Activated naive CD8-positive, alpha-beta T cell treated with anti-CD3 and anti-CD28 coated beads, Interleukin-2, amount 50 U/mL, for 24 hours (primary cell): ENCODE results near the gene C2CD5.
A peak's percentile ranks its signal among the peaks of the same experiment; 100 is the strongest.
"Not testable (repeated sequence)": the region's sequence is repeated elsewhere in the genome, so short reads cannot be mapped to it uniquely, and the experiment has no call there.

Source experiments
- ATAC-seq: fragments of 150-1000 bp; cut with Tn5 transposase; one replicate; pipeline ENCODE4 v1.10.0; 2021
- DNase-seq: peaks from one replicate; pipeline ENCODE4 v3.0.0; 2021
- H3K27ac Mint-ChIP-seq: one replicate; pipeline ENCODE4 v1.8.0; 2021; ENCODE audit warnings: mild to moderate bottlenecking, mixed read lengths
- H3K27me3 Mint-ChIP-seq: one replicate; pipeline ENCODE4 v1.8.0; 2021; ENCODE audit warnings: mixed read lengths
- H3K36me3 Mint-ChIP-seq: one replicate; pipeline ENCODE4 v1.8.0; 2021; ENCODE audit warnings: low read depth, mixed read lengths
- H3K4me1 Mint-ChIP-seq: one replicate; pipeline ENCODE4 v1.8.0; 2021; ENCODE audit warnings: mixed read lengths
- H3K4me3 Mint-ChIP-seq: one replicate; pipeline ENCODE4 v1.8.0; 2021; ENCODE audit warnings: mild to moderate bottlenecking, moderate library complexity, mixed read lengths
- H3K9me3 Mint-ChIP-seq: one replicate; pipeline ENCODE4 v1.8.0; 2021; ENCODE audit warnings: mixed read lengths

Gene C2CD5, protein sequence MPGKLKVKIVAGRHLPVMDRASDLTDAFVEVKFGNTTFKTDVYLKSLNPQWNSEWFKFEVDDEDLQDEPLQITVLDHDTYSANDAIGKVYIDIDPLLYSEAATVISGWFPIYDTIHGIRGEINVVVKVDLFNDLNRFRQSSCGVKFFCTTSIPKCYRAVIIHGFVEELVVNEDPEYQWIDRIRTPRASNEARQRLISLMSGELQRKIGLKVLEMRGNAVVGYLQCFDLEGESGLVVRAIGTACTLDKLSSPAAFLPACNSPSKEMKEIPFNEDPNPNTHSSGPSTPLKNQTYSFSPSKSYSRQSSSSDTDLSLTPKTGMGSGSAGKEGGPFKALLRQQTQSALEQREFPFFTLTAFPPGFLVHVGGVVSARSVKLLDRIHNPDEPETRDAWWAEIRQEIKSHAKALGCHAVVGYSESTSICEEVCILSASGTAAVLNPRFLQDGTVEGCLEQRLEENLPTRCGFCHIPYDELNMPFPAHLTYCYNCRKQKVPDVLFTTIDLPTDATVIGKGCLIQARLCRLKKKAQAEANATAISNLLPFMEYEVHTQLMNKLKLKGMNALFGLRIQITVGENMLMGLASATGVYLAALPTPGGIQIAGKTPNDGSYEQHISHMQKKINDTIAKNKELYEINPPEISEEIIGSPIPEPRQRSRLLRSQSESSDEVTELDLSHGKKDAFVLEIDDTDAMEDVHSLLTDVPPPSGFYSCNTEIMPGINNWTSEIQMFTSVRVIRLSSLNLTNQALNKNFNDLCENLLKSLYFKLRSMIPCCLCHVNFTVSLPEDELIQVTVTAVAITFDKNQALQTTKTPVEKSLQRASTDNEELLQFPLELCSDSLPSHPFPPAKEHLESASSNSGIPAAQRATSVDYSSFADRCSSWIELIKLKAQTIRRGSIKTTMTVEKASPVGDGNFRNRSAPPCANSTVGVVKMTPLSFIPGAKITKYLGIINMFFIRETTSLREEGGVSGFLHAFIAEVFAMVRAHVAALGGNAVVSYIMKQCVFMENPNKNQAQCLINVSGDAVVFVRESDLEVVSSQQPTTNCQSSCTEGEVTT

DNA sequence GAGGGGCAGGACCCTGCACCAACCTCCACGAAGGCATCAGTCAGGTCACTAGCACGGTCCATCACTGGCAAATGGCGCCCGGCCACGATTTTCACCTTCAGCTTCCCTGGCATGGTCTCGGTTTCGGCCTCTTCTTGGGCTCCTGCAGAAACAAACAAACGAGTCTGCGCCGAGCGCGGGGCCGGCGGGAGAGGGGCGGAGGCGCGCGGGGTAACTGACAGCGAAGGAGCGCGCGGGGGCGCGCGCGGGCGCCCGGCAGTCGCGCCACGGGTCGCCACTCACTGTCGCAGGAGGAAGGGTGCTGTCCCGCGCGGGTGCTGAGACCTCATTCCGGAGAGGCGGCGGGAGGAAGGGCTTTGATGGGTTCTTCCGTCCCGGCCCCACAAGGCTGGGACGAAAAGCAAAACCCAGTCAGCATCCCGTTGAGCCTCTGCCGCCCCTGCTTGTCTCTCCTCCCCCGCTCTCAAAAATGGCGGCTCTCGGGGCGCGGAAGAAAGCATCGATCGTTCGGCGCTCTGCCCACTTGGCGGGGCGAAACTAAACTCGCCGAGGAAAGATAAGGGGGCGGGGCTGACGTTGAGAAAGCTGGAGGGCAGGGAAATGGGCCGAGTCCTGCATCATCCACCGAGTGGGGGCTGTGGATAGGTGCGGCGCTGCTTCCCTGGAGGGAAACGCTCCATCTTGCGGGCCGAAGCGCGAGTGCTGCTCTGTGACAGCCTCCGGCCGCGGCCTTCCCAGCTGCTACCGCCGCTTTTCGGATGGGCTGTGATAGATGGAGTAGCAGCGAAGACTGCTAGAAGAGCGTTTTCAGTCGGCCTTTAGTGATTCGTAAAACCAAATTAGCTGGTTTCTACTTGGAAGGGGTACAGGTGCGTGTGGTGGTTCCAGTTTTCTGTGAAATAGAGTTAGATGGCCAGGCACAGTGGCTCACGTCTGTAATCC is at the start of gene C2CD5:
Gene C2CD5 (minus strand): TSS at position 505 of the 942 bp plus-strand sequence. CDS start 392 bp downstream, at position 113.
- Mint-ChIP-seq H3K27me3 (peaks cover 2% of the 10 kb centered on the region), H3K9me3 (no peaks in the 10 kb centered on the region), H3K4me1 (peaks cover 39% of the 10 kb centered on the region), H3K27ac (peak within 1 kb of the TSS; percentile 91), H3K36me3 (peaks cover 14% of the 10 kb centered on the region), H3K4me3 (peak within 1 kb of the TSS; percentile 90)
- peak; percentile 89 for ATAC-seq
- peak; percentile 94 for DNase-seq

DNA sequence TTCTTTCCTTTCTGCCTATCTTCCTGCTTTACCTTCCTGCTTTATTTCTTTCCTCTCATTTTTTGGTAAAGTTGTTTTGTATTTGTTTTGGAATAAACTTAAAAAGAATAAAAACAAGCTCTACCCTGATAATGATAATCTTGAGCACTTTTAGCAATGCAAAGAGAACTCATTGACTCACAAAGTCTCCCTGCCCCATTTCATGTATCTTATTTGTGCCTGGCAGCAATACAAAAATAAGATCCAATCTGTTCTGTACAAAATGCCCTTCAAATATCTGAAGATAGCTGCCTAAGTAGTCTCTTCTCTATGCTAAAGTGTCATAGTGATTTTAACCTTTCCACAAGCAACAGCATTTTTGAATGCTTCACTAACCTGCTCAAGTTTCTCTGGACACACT is 49.5 kb upstream of the C2CD5 start:
- Mint-ChIP-seq H3K4me3 (no peak overlapping the region), H3K9me3 (no peaks in the 10 kb centered on the region), H3K27ac (no peak overlapping the region), H3K36me3 (no peaks in the 10 kb centered on the region), H3K4me1 (peaks cover 3% of the 10 kb centered on the region), H3K27me3 (no peaks in the 10 kb centered on the region)
- no peak for DNase-seq
- no peak for ATAC-seq

DNA sequence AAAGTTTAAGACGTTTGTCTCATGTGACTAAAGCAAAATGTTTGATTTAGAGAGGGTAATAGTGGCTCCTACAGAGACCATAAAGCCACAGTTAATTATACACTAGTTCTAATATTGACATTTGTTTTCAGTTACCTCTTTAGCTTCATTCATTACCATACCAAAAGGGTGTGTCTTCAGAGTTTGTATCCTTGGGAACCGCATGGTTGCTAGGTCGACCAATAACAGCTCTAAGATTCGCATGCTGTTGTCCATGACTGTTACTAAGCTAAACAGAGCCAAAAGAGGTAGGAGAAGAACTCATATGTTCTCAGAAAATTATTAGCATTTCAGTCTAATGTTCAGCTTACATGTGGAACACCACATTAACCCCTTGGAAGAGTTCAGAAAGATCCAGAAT is 44.5 kb upstream of the C2CD5 start:
- no peak overlapping the region for H3K27ac Mint-ChIP-seq
- DNase-seq (no peak), ATAC-seq (no peak)
- peaks cover 3% of the 10 kb centered on the region for H3K27me3 Mint-ChIP-seq
- H3K4me3 Mint-ChIP-seq = no peak overlapping the region
- no peaks in the 10 kb centered on the region for H3K9me3 Mint-ChIP-seq
- no peaks in the 10 kb centered on the region for H3K4me1 Mint-ChIP-seq
- H3K36me3 Mint-ChIP-seq = no peaks in the 10 kb centered on the region

DNA sequence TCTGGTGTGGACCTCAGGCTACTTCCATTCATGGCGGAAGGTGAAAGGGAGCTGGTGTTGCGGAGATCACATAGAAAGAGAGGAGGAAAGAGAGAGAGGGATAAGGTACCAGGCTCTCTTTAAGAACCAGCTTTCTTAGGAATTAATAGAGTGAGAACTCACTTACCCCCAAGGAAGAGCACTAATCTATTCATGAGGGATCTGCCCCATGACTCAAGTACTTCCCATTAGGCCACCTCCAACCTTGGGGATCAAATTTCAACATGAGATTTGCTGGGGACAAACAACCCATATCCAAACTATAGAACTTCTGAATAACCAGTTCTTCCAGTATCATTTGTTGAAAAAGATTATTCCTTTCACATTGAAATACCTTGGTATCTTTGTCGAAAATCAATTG is 34.0 kb upstream of the C2CD5 start:
- Mint-ChIP-seq H3K36me3 (no peaks in the 10 kb centered on the region), H3K4me3 (no peak overlapping the region), H3K27me3 (no peaks in the 10 kb centered on the region), H3K27ac (no peak overlapping the region), H3K4me1 (no peaks in the 10 kb centered on the region), H3K9me3 (no peaks in the 10 kb centered on the region)
- DNase-seq (no peak), ATAC-seq (no peak)

DNA sequence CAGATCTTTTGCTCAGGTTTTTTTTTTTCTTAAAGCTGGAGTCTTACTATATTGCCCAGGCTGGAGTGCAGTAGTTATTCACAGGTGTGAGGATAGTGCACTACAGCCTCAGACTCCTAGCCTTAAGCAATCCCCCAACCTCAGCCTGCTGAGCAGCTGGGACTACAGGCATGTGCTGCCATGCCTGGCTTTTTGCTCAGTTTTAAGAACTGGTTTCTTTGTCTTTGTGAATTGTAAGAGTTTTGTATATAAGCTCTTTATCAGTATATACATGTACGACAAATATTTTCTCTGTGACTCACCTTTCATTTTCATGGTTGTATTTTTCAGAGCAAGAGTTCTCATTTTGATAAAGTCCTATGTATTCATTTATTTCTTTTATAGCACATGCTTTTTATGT is 33.3 kb upstream of the C2CD5 start:
- no peaks in the 10 kb centered on the region for H3K27me3 Mint-ChIP-seq
- no peaks in the 10 kb centered on the region for H3K9me3 Mint-ChIP-seq
- DNase-seq (no peak), ATAC-seq (no peak)
- H3K27ac Mint-ChIP-seq = no peak overlapping the region
- H3K4me1 Mint-ChIP-seq = no peaks in the 10 kb centered on the region
- no peak overlapping the region for H3K4me3 Mint-ChIP-seq
- no peaks in the 10 kb centered on the region for H3K36me3 Mint-ChIP-seq

DNA sequence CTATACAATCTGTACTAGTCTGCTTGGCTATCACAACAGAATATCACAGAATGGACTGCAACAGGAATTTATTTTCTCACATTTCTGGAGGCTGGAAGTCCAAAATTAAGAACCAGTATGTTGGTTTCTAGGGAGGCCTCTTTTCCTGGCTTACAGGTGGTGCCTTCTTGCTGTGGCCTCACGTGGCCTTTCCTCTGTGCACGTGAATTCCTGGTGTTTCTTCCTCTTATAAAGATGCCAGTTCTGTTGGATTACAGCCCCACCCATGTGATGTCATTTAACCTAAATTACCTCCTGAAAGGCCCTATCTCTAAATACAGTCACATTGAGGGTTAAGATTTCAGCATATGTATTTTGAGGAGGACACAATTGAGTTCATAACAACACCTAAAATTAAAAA is 32.1 kb upstream of the C2CD5 start:
- Mint-ChIP-seq H3K27ac (no peak overlapping the region), H3K4me1 (no peaks in the 10 kb centered on the region), H3K4me3 (no peak overlapping the region), H3K27me3 (no peaks in the 10 kb centered on the region), H3K9me3 (no peaks in the 10 kb centered on the region), H3K36me3 (no peaks in the 10 kb centered on the region)
- no peak for DNase-seq
- no peak for ATAC-seq

DNA sequence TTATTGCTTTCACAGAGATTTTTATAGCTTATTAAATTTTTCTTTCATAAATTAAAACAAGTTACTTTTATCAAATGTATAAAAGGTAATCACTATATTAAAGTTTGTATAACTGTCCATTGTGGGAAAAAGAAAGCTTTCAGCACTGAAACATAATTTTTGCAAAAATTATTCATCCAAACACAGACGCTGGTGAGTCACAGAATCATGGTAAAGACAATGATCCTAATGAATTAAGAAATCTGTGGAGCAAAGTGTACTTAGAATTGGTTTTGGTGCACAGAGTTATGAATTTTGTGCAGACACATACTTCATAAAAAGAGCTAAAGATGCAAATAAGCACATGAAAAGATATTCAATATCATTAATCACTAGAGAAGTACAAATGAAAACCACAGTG is 31.7 kb upstream of the C2CD5 start:
- no peak for DNase-seq
- ATAC-seq = no peak
- Mint-ChIP-seq H3K27me3 (no peaks in the 10 kb centered on the region), H3K27ac (no peak overlapping the region), H3K36me3 (no peaks in the 10 kb centered on the region), H3K4me1 (no peaks in the 10 kb centered on the region), H3K4me3 (no peak overlapping the region), H3K9me3 (no peaks in the 10 kb centered on the region)

DNA sequence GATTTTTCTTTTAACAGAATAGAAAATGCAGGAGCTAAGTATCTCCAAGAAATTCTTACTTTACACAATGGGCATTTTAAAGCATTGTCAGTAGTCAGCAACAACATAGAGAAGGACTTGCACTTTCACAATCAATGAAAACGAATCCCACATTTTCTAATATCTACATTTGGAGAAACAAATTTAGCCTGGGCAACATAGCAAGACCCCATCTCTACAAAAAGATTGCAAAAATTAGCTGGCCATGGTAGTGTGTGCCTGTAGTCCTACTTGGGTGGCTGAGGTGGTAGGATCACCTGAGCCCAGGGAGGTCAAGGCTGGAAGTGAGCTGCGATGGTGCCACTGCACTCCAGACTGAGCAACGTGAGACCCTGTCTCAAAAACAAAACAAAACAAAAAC is 30.6 kb upstream of the C2CD5 start:
- no peaks in the 10 kb centered on the region for H3K36me3 Mint-ChIP-seq
- H3K27ac Mint-ChIP-seq = no peak overlapping the region

DNA sequence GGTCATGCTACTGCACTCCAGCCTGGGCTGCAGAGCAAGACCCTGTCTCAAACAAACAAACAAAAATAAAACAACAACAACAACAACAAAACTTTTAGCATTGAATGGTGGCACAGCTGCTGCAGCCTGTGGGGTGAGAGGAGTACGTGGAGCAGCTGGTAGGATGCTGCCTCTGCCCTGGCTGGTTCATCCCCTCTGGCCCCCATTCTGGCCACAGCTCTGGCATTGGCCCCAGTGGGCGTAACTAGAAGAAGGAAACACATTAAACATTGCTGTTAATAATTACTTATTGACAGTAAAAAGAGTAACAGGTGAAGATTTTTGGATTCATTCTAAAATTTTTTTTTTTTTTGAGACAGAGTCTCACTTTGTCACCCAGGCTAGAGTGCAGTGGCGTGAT is 28.8 kb upstream of the C2CD5 start:
- Mint-ChIP-seq H3K9me3 (no peaks in the 10 kb centered on the region), H3K27ac (no peak overlapping the region), H3K4me3 (no peak overlapping the region), H3K36me3 (no peaks in the 10 kb centered on the region), H3K4me1 (no peaks in the 10 kb centered on the region), H3K27me3 (peaks cover 3% of the 10 kb centered on the region)
- no peak for ATAC-seq
- DNase-seq = no peak

More for the DNA sequence above, 30.6 kb upstream of the C2CD5 start:
- ATAC-seq = no peak
- Mint-ChIP-seq H3K27me3 (peaks cover 1% of the 10 kb centered on the region), H3K4me1 (no peaks in the 10 kb centered on the region), H3K9me3 (no peaks in the 10 kb centered on the region), H3K4me3 (no peak overlapping the region)
- DNase-seq = no peak

DNA sequence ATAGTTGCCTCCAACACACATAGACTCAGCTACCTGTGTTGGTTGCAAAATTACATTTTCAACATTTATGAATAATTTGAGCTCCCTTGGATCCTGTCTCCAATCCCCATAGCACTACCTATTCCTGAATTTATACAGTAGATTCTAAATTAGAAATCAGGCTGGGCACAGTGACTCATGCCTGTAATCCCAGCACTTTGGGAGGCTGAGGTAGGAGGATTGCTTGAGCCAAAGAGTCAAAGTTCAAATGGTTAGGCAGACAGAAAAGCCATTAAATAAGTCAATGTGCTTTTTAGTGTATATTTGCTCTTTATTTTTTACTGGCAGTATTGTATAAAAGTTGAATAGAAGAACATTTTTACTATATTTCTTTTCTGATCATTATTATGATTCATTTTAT is 24.9 kb upstream of the C2CD5 start:
- Mint-ChIP-seq H3K27ac (no peak overlapping the region), H3K9me3 (no peaks in the 10 kb centered on the region), H3K27me3 (peaks cover 4% of the 10 kb centered on the region), H3K4me1 (no peaks in the 10 kb centered on the region), H3K4me3 (no peak overlapping the region), H3K36me3 (no peaks in the 10 kb centered on the region)
- no peak for DNase-seq
- no peak for ATAC-seq

DNA sequence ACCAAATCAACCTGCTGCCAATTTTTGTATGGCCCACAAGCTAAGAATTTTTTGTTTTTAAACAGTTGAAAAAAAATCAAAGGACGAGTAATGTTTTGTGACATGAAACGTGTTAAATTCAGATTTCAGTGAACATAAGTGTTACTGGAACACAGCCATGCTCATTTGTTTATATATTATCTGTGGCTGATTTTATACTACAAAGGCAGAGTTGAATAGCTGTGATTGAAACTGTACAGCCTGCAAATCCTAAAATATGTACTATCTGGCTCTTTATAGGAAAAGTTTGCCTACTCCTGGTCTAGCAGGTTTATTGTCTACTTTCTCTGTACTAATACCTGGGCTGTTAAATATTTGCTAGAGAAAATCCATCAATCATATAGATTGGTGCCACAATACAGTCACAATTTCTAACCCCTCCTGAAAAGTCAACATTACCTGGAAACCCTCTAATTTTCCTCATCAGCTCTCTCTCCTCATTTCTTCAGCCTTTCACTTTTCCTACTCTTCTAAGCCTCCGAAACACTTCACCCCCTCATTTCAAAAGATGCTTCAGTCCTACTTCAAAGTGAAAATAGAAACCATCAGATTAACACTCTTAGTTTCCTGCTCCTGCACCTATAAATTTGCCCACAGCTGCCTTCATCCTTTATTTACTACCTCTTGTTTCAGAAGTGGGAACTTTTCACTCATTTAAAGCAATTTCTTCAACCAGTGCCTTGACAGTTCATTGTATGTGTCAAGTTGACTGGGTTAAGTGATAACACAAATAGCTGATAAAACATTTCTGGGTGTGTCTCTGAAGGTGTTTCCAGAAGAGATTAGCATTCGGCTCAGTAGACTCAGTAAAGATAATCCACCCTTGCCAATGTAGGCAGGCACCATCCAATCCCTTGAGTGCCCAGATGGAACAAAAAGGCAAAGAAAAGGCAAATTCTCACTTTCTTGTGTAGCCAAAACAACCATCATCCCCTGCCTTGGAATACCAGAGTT is 18.0 kb upstream of the C2CD5 start:
- Mint-ChIP-seq H3K4me1 (no peaks in the 10 kb centered on the region), H3K27me3 (peaks cover 3% of the 10 kb centered on the region), H3K4me3 (no peak overlapping the region), H3K9me3 (no peaks in the 10 kb centered on the region), H3K36me3 (no peaks in the 10 kb centered on the region), H3K27ac (no peak overlapping the region)
- ATAC-seq = no peak
- no peak for DNase-seq

DNA sequence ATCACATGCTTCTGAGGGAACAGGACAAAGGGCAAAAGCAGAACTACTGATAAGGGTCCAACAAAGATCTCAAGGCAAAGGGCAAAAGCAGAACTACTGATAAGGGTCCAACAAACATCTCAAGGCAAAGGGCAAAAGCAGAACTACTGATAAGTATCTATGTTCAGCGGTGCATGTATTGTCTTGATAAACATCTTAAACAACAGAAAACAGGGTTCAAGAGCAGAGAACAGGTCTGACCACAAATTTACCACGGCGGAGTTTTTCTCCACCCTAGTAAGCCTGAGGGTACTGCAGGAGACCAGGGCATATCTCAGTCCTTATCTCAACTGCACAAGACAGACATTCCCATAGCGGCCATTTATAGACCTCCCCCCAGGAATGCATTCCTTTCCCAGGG is 10.4 kb upstream of the C2CD5 start:
- not testable (repeated sequence) for H3K27me3 Mint-ChIP-seq, DNase-seq, H3K27ac Mint-ChIP-seq, H3K9me3 Mint-ChIP-seq, H3K4me1 Mint-ChIP-seq, ATAC-seq, H3K36me3 Mint-ChIP-seq, H3K4me3 Mint-ChIP-seq

DNA sequence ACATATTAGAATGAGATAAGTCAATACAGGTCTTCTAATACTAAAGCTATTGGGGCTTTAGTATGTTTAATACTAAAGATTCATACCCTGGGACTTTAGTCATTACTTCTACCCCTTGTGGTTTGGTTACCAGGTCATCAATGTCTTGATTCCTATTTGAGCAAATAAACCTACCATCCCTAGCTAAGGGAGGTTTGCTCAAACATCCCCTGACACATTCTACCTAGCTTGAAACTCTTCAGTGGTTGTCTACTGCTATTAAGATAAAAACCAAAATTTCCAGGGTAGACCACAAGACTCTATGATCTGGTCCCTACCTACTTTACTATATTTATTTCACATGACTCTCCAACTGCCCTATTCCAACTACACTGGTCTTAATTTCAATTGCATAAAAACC is 7.3 kb upstream of the C2CD5 start:
- Mint-ChIP-seq H3K27ac (no peak overlapping the region), H3K9me3 (peaks cover 9% of the 10 kb centered on the region), H3K36me3 (no peaks in the 10 kb centered on the region), H3K4me1 (no peaks in the 10 kb centered on the region), H3K27me3 (peaks cover 3% of the 10 kb centered on the region), H3K4me3 (no peak overlapping the region)
- DNase-seq = no peak
- ATAC-seq = peak; percentile 63
